IPS-11a (cell line): ENCODE data around the gene CNTNAP2.
"Not testable (repeated sequence)": the region's sequence is repeated elsewhere in the genome, so short reads cannot be mapped to it uniquely, and the experiment has no call there.

Experiments used
- H3K4me3 ChIP-seq: one replicate; pipeline ENCODE4 v1.5.1; 2013; ENCODE audit warnings: low read depth, low read length, control low read depth

Gene CNTNAP2

DNA sequence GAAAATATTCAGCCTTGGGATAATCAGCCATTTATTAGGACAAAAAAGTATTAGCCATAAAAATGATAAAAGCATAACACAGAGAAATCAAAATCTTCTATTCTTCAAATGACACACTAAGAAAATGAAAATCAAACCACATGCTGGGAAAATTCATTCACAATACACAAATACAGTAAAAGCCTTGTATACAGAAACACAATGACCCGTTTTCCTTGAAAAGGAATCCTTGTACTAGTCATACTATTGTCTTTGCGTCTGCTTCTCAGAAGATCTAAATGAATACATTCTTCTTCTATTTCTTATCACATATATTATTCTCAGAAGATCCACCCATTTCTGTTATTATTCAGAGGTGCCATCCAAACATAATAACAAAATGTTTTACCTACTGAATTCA lies 749.1 kb downstream of the CNTNAP2 start:
- H3K4me3 ChIP-seq = no peak overlapping the region

- no peak overlapping the region for H3K4me3 ChIP-seq
Observed at GRCh38 chr7:146874722-146875121, 758.1 kb downstream of the CNTNAP2 start.

DNA sequence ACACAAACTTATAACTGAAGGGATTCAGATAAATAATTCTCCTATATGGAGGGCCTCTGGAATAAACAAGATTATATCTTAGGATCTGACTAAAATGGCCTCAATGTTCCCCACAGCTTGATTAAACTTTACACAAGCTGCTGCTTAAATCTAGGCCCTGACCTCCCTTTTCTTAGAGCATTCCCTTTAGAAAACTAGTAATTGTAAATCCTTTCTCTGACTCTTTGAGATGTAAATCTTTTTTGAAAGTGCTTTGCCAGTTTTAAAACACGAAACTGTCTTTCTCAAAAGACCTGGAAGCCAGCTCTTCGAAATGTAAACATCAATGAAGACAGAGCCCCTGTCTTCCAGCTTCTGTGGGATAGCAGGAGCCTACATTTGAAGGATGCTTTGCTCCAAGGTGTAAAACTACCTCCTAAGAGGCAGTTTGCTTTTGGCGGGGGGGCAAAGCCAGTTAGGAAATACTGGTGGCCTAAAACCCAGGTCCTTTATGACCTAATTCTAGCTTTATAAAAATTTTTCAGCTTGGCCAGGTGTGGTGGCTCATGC lies 758.7 kb downstream of the CNTNAP2 start:
- no peak overlapping the region for H3K4me3 ChIP-seq

DNA sequence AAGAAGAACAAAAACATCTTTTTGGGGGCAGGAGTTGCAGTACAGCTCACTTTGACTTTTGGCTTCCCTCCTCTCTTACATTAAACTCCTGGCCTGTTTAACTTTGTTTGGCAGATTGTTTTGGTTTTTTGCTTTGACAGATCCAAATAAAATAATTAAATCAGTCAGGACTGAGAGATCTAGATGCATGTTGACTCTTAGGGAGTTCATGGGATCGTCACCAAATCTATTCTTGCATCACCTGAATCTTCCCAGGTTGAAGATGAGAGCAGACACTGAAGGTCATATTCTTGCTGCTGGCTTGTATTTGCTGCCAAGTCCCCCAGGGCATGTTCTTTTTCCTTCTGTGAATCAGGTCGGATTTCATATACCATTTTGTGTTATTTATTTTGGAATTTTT lies 759.4 kb downstream of the CNTNAP2 start:
- H3K4me3 ChIP-seq = no peak overlapping the region

DNA sequence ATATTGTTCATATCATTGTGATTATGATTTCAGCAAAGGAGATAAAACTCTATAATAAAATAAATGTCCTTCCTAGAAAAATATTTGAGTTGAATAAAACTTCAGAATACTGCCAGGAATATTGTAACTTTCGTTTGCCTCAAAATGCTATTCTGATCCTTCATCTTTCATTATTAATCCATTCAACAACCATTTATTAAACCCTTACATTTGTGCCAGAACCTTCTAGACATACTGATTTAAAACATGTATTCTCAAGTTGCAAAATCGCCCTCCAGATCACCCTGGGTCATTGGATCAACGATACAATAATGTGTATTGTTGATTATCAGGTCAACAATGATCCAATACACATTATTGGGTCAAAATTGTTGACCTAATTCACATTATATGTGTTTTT lies 759.8 kb downstream of the CNTNAP2 start:
- no peak overlapping the region for H3K4me3 ChIP-seq

DNA sequence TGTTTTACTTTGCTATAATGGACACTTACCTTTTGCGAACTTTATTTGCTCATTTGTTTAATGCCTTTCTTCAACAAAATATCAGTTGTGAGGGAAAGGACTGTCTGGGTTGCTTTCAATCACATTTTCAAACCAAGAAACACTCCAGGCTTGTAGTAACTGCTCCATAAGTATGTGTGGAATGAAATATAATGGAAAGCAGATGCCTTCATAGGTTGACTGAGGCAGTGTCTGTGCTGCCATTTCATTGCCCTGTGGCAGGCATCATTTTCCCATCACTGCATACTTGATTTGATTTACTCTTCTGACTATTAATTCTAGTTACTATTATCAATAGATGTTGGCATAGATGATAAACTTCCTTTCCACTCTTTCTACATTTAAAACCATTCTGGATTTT lies 762.3 kb downstream of the CNTNAP2 start:
- H3K4me3 ChIP-seq = no peak overlapping the region

DNA sequence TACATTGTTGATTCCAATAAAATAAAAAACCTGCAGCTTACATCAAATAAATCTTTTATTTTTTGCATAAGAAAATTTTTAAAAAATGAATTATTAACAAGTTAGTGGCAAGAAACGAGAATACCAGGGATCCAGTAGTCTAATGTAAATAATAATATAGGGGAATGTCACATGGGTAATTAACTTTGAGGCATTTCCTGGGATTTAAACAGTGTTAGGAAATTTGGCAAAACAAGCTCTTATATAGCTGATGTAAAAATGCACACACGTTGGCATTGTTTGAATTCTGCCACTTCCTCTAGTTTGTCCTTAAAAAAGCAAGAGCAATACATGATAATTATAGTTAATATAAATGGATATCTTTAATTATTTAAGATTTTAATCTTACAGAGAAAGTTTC lies 768.6 kb downstream of the CNTNAP2 start:
- no peak overlapping the region for H3K4me3 ChIP-seq

DNA sequence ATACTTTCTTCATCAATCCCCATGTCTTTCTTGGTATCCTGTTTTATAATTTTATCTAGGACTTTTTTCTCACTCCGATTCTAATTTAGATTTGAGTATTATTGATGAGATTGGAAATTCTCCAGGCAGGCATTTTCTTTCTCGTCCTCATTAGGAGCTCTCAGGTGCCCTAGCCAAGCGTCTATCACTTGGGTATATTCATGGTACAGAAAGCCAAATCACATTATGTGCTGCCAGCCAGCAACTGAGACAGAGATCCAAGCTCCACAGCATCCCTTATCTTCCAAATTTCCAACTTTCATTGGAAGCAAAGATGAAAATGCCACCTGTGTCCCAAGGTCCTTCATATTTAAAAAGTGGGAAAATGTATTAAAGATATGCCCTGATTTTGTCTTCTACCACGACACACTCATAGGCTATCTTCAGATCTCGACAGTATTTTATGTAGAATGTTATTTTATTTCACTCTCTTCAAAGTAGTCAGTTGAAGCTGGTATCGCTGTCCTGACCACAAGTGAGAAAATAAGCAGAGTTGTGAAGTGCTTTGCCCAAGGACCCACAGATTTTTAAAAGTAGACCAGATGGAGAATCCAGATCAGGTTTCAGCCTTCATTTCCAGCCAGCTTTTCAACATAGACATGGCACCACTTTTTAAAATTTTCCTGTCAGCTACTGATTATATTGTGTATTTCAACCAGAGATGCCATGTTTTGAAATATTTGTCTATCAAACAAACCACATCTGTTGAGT lies 773.4 kb downstream of the CNTNAP2 start:
- no peak overlapping the region for H3K4me3 ChIP-seq

DNA sequence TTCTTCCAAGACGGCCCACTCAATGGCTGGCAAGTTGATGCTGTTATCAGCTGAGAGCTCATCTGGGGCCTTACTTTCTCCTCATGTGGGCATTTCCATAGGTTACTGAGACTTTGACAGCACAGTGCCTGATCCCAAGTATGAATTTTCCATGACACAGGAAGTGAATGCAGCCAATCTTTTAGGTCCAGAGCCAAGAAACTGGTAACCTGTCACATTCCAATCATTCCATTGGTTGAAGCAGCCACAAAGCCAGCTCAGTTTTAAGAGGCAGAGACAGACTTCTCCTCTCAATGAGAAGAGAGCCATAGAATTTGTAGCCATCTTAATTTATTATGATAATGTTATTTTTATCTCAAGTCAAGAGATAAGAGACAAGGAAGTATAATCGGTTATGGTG lies 775.5 kb downstream of the CNTNAP2 start:
- H3K4me3 ChIP-seq = no peak overlapping the region

GRCh38 chr7:146894927-146895326 lies 778.3 kb downstream of the CNTNAP2 start:
- H3K4me3 ChIP-seq = no peak overlapping the region

- no peak overlapping the region for H3K4me3 ChIP-seq
Observed at GRCh38 chr7:146902266-146902665, 785.7 kb downstream of the CNTNAP2 start.

GRCh38 chr7:146902728-146903127 lies 786.1 kb downstream of the CNTNAP2 start:
- no peak overlapping the region for H3K4me3 ChIP-seq

DNA sequence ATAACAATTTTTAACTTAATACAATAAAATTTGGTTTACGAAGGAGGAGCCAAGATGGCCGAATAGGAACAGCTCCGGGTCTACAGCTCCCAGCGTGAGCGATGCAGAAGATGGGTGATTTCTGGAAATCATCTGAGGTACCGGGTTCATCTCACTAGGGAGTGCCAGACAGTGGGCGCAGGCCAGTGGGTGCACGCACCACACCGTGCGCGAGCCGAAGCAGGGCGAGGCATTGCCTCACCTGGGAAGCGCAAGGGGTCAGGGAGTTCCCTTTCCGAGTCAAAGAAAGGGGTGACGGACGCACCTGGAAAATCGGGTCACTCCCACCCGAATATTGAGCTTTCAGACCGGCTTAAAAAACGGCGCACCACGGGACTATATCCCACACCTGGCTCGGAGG lies 789.1 kb downstream of the CNTNAP2 start:
- not testable (repeated sequence) for H3K4me3 ChIP-seq

DNA sequence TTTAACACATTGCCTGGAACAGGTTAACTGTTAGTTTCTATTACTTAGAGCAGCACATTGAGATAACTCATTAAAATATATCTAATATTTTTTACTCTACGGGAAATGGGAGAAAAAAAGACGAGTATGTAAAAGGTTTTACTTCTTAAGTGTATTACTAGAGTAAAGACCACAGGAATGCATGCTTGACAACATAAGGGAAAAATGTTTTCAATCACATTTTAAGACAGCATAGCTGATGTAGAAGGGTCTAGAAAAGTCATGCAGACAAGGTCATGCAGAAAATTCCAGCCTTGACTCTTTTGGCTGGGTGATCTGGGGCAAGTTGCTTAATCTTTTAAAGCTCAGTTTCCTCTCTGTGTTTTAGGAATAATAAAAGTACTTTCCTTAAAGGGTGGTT lies 806.2 kb downstream of the CNTNAP2 start:
- no peak overlapping the region for H3K4me3 ChIP-seq

DNA sequence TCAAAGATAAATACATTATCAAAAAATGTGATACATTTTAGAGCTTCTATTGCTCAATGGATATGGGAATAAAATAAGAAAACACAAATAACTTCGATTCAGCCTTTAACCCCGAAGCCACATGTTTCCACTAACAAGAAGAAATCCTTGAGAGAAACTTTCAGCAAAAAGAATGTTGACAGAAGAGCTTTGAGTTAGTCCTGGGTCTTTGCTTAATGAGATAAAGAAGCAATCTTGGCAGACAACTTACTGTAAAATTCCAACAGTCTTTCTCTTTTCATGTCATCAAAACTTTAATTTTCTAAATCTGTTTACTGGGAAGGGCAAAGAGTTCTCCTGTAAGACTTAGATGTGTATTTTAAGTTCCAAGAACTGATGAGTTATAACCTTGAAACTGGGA lies 810.2 kb downstream of the CNTNAP2 start:
- H3K4me3 ChIP-seq = no peak overlapping the region

- no peak overlapping the region for H3K4me3 ChIP-seq
Observed at GRCh38 chr7:146937836-146938235, 821.2 kb downstream of the CNTNAP2 start.

- H3K4me3 ChIP-seq = no peak overlapping the region
Observed at GRCh38 chr7:146943483-146943882, 826.9 kb downstream of the CNTNAP2 start.

- H3K4me3 ChIP-seq = no peak overlapping the region
Observed at GRCh38 chr7:146948703-146949102, 832.1 kb downstream of the CNTNAP2 start.

DNA sequence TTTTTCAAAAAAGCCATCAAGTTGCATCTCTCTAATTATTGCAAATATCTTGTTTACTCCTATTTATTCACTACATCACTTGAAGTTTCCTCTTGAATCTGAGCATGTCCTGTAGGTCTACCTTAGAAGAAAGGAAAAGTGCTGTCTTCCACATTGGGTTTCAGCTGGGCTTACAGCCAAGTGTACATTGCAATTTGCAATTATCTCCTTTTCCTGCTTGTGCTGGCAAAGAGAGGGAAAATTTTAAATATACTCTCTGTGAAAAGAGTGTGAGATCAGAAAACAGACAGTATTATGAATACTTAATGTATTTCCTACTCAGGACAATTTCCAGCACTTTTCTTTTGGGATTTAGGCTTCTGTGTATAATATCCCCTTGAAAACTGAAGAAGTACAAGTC lies 839.7 kb downstream of the CNTNAP2 start:
- no peak overlapping the region for H3K4me3 ChIP-seq

DNA sequence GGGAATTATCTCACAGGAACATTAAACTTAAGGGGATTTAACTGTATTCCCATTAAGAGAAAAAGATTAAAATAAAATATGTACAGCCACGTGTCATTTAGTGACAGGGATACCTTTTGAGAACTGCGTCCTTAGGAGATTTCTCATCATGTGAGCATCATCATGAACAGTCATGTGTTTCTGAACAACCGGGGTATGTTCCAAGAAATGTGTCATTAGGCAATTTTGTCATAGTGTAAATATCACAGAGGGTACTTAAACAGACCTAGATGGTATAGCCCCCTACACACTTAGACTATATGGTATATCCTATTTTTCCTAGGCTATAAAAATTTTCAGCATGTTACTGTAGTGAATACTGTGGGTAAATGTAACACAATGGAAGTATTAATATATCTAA lies 840.3 kb downstream of the CNTNAP2 start:
- H3K4me3 ChIP-seq = no peak overlapping the region

DNA sequence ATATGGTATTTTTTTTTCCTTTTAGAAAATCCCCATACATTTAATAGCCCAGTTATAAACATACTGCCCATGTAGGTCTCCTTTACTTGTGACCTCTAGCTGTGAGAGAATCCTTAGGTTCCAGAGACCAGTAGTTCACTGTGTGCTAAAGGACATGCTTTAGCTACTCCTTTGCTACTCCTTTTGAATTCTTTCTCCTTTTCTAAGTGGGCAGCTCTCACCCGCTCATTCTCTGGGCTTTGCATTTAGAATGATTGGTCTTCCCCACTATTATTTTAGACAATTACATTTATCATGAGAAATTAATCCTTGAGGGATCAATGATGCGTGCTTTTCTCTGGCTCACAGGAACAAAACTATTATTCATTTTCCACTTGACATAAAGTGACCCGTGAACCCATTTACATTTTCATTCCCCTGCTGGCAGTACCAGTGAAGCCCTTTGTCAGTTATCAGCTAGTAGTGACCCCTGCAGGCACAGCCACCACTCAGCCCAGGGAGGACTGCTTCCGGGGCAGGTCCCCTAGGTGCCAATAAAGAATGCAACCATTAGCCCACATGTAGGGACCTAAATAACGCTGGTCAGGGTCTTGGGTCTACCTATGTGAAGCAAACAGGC lies 844.3 kb downstream of the CNTNAP2 start:
- H3K4me3 ChIP-seq = no peak overlapping the region

- H3K4me3 ChIP-seq = no peak overlapping the region
Observed at GRCh38 chr7:146961617-146962016, 845.0 kb downstream of the CNTNAP2 start.

DNA sequence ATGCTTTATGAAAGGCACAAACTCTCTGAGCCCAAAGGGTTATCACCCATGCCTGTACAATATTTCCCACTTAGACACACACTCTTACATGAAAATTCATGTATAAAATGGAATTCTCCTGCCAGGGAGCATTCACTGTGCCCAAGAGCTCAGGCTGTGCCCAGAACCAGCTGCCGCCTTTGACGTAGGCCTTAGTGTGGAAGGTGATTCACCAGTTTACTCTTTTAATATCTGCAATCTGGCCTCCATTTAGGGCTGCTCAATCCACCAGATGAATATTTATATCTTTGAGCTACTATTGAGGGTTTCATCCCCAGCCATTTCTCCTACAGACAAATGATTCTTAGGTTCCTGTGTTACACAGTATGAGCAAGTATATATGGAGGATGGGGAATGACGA lies 849.7 kb downstream of the CNTNAP2 start:
- H3K4me3 ChIP-seq = no peak overlapping the region
